HepG2 (cell line): ENCODE data around the gene GSAP. TPM values are rescaled to one million over a fixed set of nuclear protein-coding genes. Genes with fewer than 3 reads are reported as not detected.

Source experiments
- ATF2 ChIP-seq: sonication (generic); formaldehyde crosslinking; IDR thresholded peaks from 2 replicates; pipeline ENCODE4 v1.4.0; 2020; ENCODE audit warnings: missing genetic modification reagents
- CEBPG ChIP-seq: IDR thresholded peaks from 2 replicates; pipeline ENCODE4 v1.6.1; 2016
- CREM ChIP-seq, 2 experiments: sonication (generic) in 1 of 2; formaldehyde crosslinking in 1 of 2; IDR thresholded peaks; 2 replicates each; pipeline versions ENCODE4 v1.4.0 to v1.6.1; 2016 to 2020; ENCODE audit warnings: antibody characterized with exemption in 1 of 2, mild to moderate bottlenecking in 1 of 2, missing genetic modification reagents in 1 of 2
- DPF2 ChIP-seq: sonication (generic); formaldehyde crosslinking; IDR thresholded peaks from 2 replicates; pipeline ENCODE4 v1.4.0; 2020; ENCODE audit warnings: mild to moderate bottlenecking, low read depth, missing genetic modification reagents, borderline replicate concordance
- EP300 ChIP-seq, 3 experiments: sonication (generic) in 1 of 3; formaldehyde crosslinking in 1 of 3; IDR thresholded peaks; 2 replicates each; pipeline versions ENCODE4 v1.5.1 to v1.6.1; 2011 to 2020; ENCODE audit warnings: low read depth in 2 of 3, low read length in 2 of 3, borderline replicate concordance in 1 of 3, improper control_type of control experiment in 1 of 3, mild to moderate bottlenecking in 1 of 3, missing genetic modification reagents in 1 of 3, moderate library complexity in 1 of 3
- HNRNPH1 ChIP-seq: fragments of 200-400 bp; formaldehyde crosslinking; optimal IDR thresholded peaks from 2 replicates; pipeline ENCODE3; 2017; ENCODE audit warnings: mild to moderate bottlenecking, low read depth, low read length
- HNRNPK ChIP-seq: fragments of 200-400 bp; formaldehyde crosslinking; IDR thresholded peaks from 2 replicates; pipeline ENCODE4 v1.6.1; 2018; ENCODE audit warnings: low read length, low read depth, moderate library complexity, mild to moderate bottlenecking; ENCODE audit not compliant: poor library complexity, severe bottlenecking
- KDM6A ChIP-seq: IDR thresholded peaks from 2 replicates; pipeline ENCODE4 v1.6.1; 2016; ENCODE audit warnings: low read depth
- MED1 ChIP-seq: sonication (generic); formaldehyde crosslinking; IDR thresholded peaks from 2 replicates; pipeline ENCODE4 v1.4.0; 2020; ENCODE audit warnings: missing genetic modification reagents
- MIXL1 ChIP-seq: IDR thresholded peaks from 2 replicates; pipeline ENCODE4 v1.6.1; 2016
- PPARG ChIP-seq: conservative IDR thresholded peaks from 2 replicates; pipeline ENCODE4 v1.6.1; 2016; ENCODE audit warnings: missing biosample characterization, missing genetic modification reagents
- polyA plus RNA-seq, 8 experiments: library from polyadenylated mRNA; depleted of rRNA in 3 of 8; stranded (reverse) in 7 of 8; unstranded in 1 of 8; fragments of >200 nt; fragmentation: Illumina TruSeq in 4 of 8; extraction: Trizol in 4 of 8; gene quantifications; 2 replicates each; pipeline versions ENCODE4 v1.2.1 to v1.2.3, GENCODE V29; 2011 to 2016; ENCODE audit warnings: low read depth in 4 of 8, missing spikeins in 1 of 8, mixed read lengths in 1 of 8; ENCODE audit not compliant: insufficient read depth in 1 of 8
- total RNA-seq, 5 experiments: library from RNA; depleted of rRNA; stranded (reverse); fragments of >200 nt; fragmentation: Illumina TruSeq; extraction: Trizol; gene quantifications; 2 replicates each; pipeline ENCODE4 v1.2.3, GENCODE V29; 2016; ENCODE audit warnings: low read depth in 1 of 5
- TF ChIP-seq, protein P1 (sequence below): sonication (generic); formaldehyde crosslinking; IDR thresholded peaks from 2 replicates; pipeline ENCODE4 v1.5.1; 2020; ENCODE audit warnings: mild to moderate bottlenecking, missing genetic modification reagents, borderline replicate concordance
- TF ChIP-seq, protein P2 (sequence below), 2 experiments: sonication (generic) in 1 of 2; formaldehyde crosslinking in 1 of 2; IDR thresholded peaks; 2 replicates each; pipeline versions ENCODE4 v1.4.0 to v1.6.1; 2016 to 2020; ENCODE audit warnings: borderline replicate concordance in 1 of 2, low read depth in 1 of 2, mild to moderate bottlenecking in 1 of 2, missing genetic modification reagents in 1 of 2
- TF ChIP-seq, protein P3 (sequence below): IDR thresholded peaks from 2 replicates; pipeline ENCODE4 v1.6.1; 2016; ENCODE audit warnings: mild to moderate bottlenecking

GSAP gene
- total and polyA plus RNA-seq, 2 of the 13 experiments (the other 11 are each of a cell fraction or from before 2014, with no cell fraction given): 34.6 to 40.6 TPM

GRCh38 chr7:77396894-77397547 lies 19.1 kb downstream of the GSAP start (continued):
- TF ChIP-seq, protein P1, sequence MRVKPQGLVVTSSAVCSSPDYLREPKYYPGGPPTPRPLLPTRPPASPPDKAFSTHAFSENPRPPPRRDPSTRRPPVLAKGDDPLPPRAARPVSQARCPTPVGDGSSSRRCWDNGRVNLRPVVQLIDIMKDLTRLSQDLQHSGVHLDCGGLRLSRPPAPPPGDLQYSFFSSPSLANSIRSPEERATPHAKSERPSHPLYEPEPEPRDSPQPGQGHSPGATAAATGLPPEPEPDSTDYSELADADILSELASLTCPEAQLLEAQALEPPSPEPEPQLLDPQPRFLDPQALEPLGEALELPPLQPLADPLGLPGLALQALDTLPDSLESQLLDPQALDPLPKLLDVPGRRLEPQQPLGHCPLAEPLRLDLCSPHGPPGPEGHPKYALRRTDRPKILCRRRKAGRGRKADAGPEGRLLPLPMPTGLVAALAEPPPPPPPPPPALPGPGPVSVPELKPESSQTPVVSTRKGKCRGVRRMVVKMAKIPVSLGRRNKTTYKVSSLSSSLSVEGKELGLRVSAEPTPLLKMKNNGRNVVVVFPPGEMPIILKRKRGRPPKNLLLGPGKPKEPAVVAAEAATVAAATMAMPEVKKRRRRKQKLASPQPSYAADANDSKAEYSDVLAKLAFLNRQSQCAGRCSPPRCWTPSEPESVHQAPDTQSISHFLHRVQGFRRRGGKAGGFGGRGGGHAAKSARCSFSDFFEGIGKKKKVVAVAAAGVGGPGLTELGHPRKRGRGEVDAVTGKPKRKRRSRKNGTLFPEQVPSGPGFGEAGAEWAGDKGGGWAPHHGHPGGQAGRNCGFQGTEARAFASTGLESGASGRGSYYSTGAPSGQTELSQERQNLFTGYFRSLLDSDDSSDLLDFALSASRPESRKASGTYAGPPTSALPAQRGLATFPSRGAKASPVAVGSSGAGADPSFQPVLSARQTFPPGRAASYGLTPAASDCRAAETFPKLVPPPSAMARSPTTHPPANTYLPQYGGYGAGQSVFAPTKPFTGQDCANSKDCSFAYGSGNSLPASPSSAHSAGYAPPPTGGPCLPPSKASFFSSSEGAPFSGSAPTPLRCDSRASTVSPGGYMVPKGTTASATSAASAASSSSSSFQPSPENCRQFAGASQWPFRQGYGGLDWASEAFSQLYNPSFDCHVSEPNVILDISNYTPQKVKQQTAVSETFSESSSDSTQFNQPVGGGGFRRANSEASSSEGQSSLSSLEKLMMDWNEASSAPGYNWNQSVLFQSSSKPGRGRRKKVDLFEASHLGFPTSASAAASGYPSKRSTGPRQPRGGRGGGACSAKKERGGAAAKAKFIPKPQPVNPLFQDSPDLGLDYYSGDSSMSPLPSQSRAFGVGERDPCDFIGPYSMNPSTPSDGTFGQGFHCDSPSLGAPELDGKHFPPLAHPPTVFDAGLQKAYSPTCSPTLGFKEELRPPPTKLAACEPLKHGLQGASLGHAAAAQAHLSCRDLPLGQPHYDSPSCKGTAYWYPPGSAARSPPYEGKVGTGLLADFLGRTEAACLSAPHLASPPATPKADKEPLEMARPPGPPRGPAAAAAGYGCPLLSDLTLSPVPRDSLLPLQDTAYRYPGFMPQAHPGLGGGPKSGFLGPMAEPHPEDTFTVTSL (CRISPR knock-in tag): peak; percentile 74; the same call in 1 of the 2 replicates
- TF ChIP-seq DPF2 (CRISPR knock-in tag) (peak; percentile 32; the same call in 1 of the 2 replicates), MIXL1 (CRISPR knock-in tag) (0 out of 2 replicates have a peak, but pooled peaks have one; percentile 25), KDM6A (peak; percentile 34; the same call in 1 of the 2 replicates), CREM (IDR thresholded peaks at IDR 0.05) (peak; percentile 53; the same call in 1 of the 2 replicates), CREM (CRISPR knock-in tag; IDR thresholded peaks at IDR 0.05) (no peak), MED1 (CRISPR knock-in tag) (peak; percentile 12; the same call in 1 of the 2 replicates), ATF2 (CRISPR knock-in tag) (peak; percentile 60; the same call in 1 of the 2 replicates), HNRNPK (no peak), EP300 (IDR thresholded peaks at IDR 0.05; ENCODE audit: low read depth in 2 of 2, low read length in 2 of 2) (peak in 1 of 2 experiments; percentile 75; a peak in 2 of 4 replicates), EP300 (CRISPR knock-in tag; IDR thresholded peaks at IDR 0.05; ENCODE audit: borderline replicate concordance) (no peak), CEBPG (CRISPR knock-in tag) (peak; percentile 15; the same call in 1 of the 2 replicates), HNRNPH1 (no peak), PPARG (CRISPR knock-in tag) (peak; percentile 59; the same call in 1 of the 2 replicates)
- TF ChIP-seq, protein P2, sequence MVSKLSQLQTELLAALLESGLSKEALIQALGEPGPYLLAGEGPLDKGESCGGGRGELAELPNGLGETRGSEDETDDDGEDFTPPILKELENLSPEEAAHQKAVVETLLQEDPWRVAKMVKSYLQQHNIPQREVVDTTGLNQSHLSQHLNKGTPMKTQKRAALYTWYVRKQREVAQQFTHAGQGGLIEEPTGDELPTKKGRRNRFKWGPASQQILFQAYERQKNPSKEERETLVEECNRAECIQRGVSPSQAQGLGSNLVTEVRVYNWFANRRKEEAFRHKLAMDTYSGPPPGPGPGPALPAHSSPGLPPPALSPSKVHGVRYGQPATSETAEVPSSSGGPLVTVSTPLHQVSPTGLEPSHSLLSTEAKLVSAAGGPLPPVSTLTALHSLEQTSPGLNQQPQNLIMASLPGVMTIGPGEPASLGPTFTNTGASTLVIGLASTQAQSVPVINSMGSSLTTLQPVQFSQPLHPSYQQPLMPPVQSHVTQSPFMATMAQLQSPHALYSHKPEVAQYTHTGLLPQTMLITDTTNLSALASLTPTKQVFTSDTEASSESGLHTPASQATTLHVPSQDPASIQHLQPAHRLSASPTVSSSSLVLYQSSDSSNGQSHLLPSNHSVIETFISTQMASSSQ (IDR thresholded peaks at IDR 0.05; ENCODE audit: low read depth): peak; percentile 52; the same call in 1 of the 2 replicates
- TF ChIP-seq, protein P2 (CRISPR knock-in tag; IDR thresholded peaks at IDR 0.05; ENCODE audit: borderline replicate concordance): no peak; the same call in 1 of the 2 replicates
- TF ChIP-seq, protein P3, sequence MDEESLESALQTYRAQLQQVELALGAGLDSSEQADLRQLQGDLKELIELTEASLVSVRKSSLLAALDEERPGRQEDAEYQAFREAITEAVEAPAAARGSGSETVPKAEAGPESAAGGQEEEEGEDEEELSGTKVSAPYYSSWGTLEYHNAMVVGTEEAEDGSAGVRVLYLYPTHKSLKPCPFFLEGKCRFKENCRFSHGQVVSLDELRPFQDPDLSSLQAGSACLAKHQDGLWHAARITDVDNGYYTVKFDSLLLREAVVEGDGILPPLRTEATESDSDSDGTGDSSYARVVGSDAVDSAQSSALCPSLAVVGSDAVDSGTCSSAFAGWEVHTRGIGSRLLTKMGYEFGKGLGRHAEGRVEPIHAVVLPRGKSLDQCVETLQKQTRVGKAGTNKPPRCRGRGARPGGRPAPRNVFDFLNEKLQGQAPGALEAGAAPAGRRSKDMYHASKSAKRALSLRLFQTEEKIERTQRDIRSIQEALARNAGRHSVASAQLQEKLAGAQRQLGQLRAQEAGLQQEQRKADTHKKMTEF (CRISPR knock-in tag): 0 out of 2 replicates have a peak, but pooled peaks have one; percentile 25
